CD14-positive monocyte (primary cell): Measurements from ENCODE around the gene EDC3. TPM values are rescaled to one million over a fixed set of nuclear protein-coding genes. Genes with fewer than 3 reads are reported as not detected.

Source experiments
- DNase-seq, 3 donors: peaks; one replicate each; pipeline ENCODE4 v3.0.0-alpha.2; 2011 to 2022
- H2AFZ ChIP-seq: 2 replicates; pipeline ENCODE4 v1.6.0; 2012; ENCODE audit warnings: mild to moderate bottlenecking, low read depth, low read length, inconsistent platforms; ENCODE audit not compliant: insufficient read depth, poor library complexity, severe bottlenecking
- H3K27ac ChIP-seq, 2 donors: 1 replicate in 1 of 2; 2 replicates in 1 of 2; pipeline ENCODE4 v1.5.1; 2012 to 2013; ENCODE audit warnings: low read length in 2 of 2, control low read depth in 1 of 2, inconsistent platforms in 1 of 2, low read depth in 1 of 2, mild to moderate bottlenecking in 1 of 2
- H3K27me3 ChIP-seq, 2 donors: one replicate each; pipeline versions ENCODE4 v1.6.0 to v1.6.1; 2011 to 2013; ENCODE audit warnings: low read length in 2 of 2; ENCODE audit not compliant: control insufficient read depth in 2 of 2, insufficient read depth in 2 of 2
- H3K36me3 ChIP-seq, 2 donors: replicated peaks in 1 of 2; 1 replicate in 1 of 2; 2 replicates in 1 of 2; pipeline versions ENCODE4 v1.5.1 to v1.6.1; 2012 to 2013; ENCODE audit warnings: low read length in 2 of 2, control low read depth in 1 of 2, inconsistent platforms in 1 of 2, mild to moderate bottlenecking in 1 of 2; ENCODE audit not compliant: insufficient read depth in 2 of 2, control insufficient read depth in 1 of 2
- H3K4me1 ChIP-seq, 2 donors: 1 replicate in 1 of 2; 2 replicates in 1 of 2; pipeline versions ENCODE4 v1.5.1 to v1.6.1; 2012 to 2013; ENCODE audit warnings: low read length in 2 of 2, control low read depth in 1 of 2, inconsistent platforms in 1 of 2, mild to moderate bottlenecking in 1 of 2, moderate library complexity in 1 of 2; ENCODE audit not compliant: insufficient read depth in 2 of 2, control insufficient read depth in 1 of 2
- H3K4me2 ChIP-seq: replicated peaks from 2 replicates; pipeline ENCODE3; 2012; ENCODE audit warnings: low read length, moderate library complexity, mild to moderate bottlenecking; ENCODE audit not compliant: poor library complexity, severe bottlenecking; ENCODE audit errors: extremely low read depth
- H3K4me3 ChIP-seq, 3 experiments: fragments of 200-600 bp in 1 of 3; sonication (generic) in 1 of 3; replicated peaks in 1 of 3; 1 replicate in 2 of 3; 2 replicates in 1 of 3; pipeline ENCODE4 v1.5.1; 2011 to 2013; ENCODE audit warnings: low read length in 3 of 3, mild to moderate bottlenecking in 3 of 3, control low read depth in 2 of 3, low read depth in 2 of 3, inconsistent platforms in 1 of 3, moderate library complexity in 1 of 3
- H3K79me2 ChIP-seq: 2 replicates; pipeline ENCODE4 v1.6.0; 2012; ENCODE audit warnings: mild to moderate bottlenecking, control low read depth, inconsistent platforms, low read length, moderate library complexity; ENCODE audit not compliant: insufficient read depth
- H3K9ac ChIP-seq: 2 replicates; pipeline ENCODE4 v1.6.0; 2017; ENCODE audit warnings: low read length, mild to moderate bottlenecking; ENCODE audit not compliant: insufficient read depth, poor library complexity, severe bottlenecking
- H3K9me3 ChIP-seq, 2 donors: replicated peaks in 1 of 2; 1 replicate in 1 of 2; 2 replicates in 1 of 2; pipeline versions ENCODE4 v1.5.1 to v1.6.1; 2012 to 2013; ENCODE audit warnings: low read length in 2 of 2, control low read depth in 1 of 2; ENCODE audit not compliant: control insufficient read depth in 1 of 2, insufficient read depth in 1 of 2
- H4K20me1 ChIP-seq: 2 replicates; pipeline ENCODE4 v1.6.0; 2012; ENCODE audit warnings: mild to moderate bottlenecking, low read length, control low read depth, moderate library complexity; ENCODE audit not compliant: insufficient read depth
- H3K27ac Mint-ChIP-seq, 7 donors: one replicate each; pipeline ENCODE4 v1.8.0; 2020; ENCODE audit warnings: mild to moderate bottlenecking in 7 of 7, mixed read lengths in 7 of 7, moderate library complexity in 6 of 7, inconsistent platforms in 2 of 7
- H3K27me3 Mint-ChIP-seq, 3 donors: one replicate each; pipeline ENCODE4 v1.8.0; 2021 to 2022; ENCODE audit warnings: low read depth in 3 of 3, mild to moderate bottlenecking in 3 of 3, mixed read lengths in 3 of 3, moderate library complexity in 3 of 3, inconsistent platforms in 1 of 3
- H3K36me3 Mint-ChIP-seq, 2 donors: one replicate each; pipeline ENCODE4 v1.8.0; 2020; ENCODE audit warnings: mixed read lengths in 2 of 2, inconsistent platforms in 1 of 2, mild to moderate bottlenecking in 1 of 2
- H3K4me1 Mint-ChIP-seq: one replicate; pipeline ENCODE4 v1.8.0; 2020; ENCODE audit warnings: mild to moderate bottlenecking, mixed read lengths
- H3K4me3 Mint-ChIP-seq, 2 donors: one replicate each; pipeline ENCODE4 v1.8.0; 2020; ENCODE audit warnings: mild to moderate bottlenecking in 2 of 2, mixed read lengths in 2 of 2, moderate library complexity in 1 of 2
- H3K9me3 Mint-ChIP-seq, 7 donors: one replicate each; pipeline ENCODE4 v1.8.0; 2020 to 2022; ENCODE audit warnings: mixed read lengths in 7 of 7, mild to moderate bottlenecking in 6 of 7, moderate library complexity in 6 of 7, inconsistent platforms in 2 of 7
- CTCF ChIP-seq: fragments of 200-600 bp; IDR thresholded peaks from one replicate; pipeline ENCODE4 v1.8.0; 2022; ENCODE audit warnings: antibody characterized with exemption, mild to moderate bottlenecking
- WGBS: methylation state at CpG from one replicate; pipeline ENCODE4 v1.1.5; 2013; ENCODE audit warnings: missing lambda C conversion rate; ENCODE audit not compliant: insufficient coverage; 5-methylcytosine and 5-hydroxymethylcytosine counted together
- intact Hi-C, 2 donors: fragments of 100-400 bp; cut with micrococcal nuclease; formaldehyde crosslinking; loops; one replicate each; pipeline versions ENCODE4 v1.15.0 to v1.15.1; 2023
- polyA plus RNA-seq, 3 donors: library from polyadenylated mRNA; depleted of rRNA in 1 of 3; unstranded in 2 of 3; stranded (reverse) in 1 of 3; fragments of 300-500 nt in 2 of 3; fragments of >200 nt in 1 of 3; fragmentation: Illumina TruSeq in 2 of 3; gene quantifications; 1 replicate in 2 of 3; 2 replicates in 1 of 3; pipeline ENCODE4 v1.2.3, GENCODE V29; 2012 to 2021

Gene EDC3
- polyA plus RNA-seq, 3 donors: 10.0 to 14.9 (median 10.5) TPM

DNA sequence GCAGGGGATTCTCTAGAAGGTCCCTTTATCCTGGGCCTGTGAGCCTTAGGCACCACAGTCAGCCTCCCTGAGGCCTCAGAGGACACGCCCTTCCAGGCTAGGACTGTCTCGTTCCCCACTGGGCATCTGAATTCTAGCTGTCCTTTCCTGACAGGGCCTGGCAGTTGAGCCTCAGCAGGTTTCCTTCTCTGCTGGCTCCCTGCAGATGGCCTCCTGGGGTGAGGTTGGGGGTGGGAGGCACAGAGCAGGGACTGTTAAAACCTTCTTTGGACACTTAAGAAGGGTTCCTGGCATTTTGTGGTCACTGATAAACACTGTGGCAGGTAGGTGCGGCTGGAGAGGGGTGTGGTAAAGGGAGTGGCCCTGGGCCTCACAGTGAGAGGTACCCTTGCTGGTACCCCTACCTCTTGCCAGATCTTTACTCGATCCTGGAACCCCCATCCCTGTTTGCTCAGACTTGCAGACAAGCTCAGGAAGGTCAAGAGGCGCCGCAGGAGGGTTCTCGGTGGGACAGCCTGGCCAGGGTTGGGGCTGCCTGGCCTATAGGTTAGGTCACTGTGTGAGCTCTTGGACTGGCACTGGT, 71.7 kb downstream of the EDC3 start:
- intact Hi-C loops: no loop called here
- Mint-ChIP-seq H3K4me1 (peaks cover 9% of the 10 kb centered on the region), H3K27ac (peak overlapping the region in 1 of 7 donors; percentile 82), H3K4me3 (no peak overlapping the region), H3K9me3 (peaks cover 0 to 1% (median 0%) of the 10 kb centered on the region in 7 donors), H3K36me3 (peaks cover 95 to 100% of the 10 kb centered on the region in 2 donors), H3K27me3 (peaks cover 0 to 4% (median 0%) of the 10 kb centered on the region in 3 donors)
- TF ChIP-seq CTCF: no peak
- Histone ChIP-seq H2AFZ (no peak overlapping the region), H4K20me1 (peaks cover 100% of the 10 kb centered on the region), H3K79me2 (peaks cover 47% of the 10 kb centered on the region), H3K4me2 (no peak overlapping the region), H3K27me3 (no peaks in the 10 kb centered on the region), H3K9me3 (no peaks in the 10 kb centered on the region), H3K4me3 (no peak overlapping the region), H3K36me3 (peaks cover 100% of the 10 kb centered on the region in 2 donors), H3K9ac (no peak overlapping the region), H3K4me1 (no peaks in the 10 kb centered on the region), H3K27ac (no peak overlapping the region)
- WGBS: 83% methylated on average over 2 of the region's 7 CpGs
- DNase-seq: no peak

- H3K4me1 ChIP-seq: peaks cover 0 to 2% of the 10 kb centered on the region in 2 donors
- H3K27me3 ChIP-seq: no peaks in the 10 kb centered on the region
- H3K27ac ChIP-seq: no peak overlapping the region
- WGBS: 100% methylated on average over 1 of the region's 3 CpGs
- peaks cover 60% of the 10 kb centered on the region for H3K79me2 ChIP-seq
- no peak overlapping the region for H2AFZ ChIP-seq
- intact Hi-C loops: no loop called here
- Mint-ChIP-seq H3K4me3 (no peak overlapping the region), H3K4me1 (peaks cover 14% of the 10 kb centered on the region), H3K9me3 (peaks cover 0 to 1% (median 0%) of the 10 kb centered on the region in 7 donors), H3K27me3 (peaks cover 0 to 4% (median 2%) of the 10 kb centered on the region in 3 donors), H3K36me3 (peaks cover 88 to 93% of the 10 kb centered on the region in 2 donors), H3K27ac (peak overlapping the region in 1 of 7 donors; percentile 36)
- peaks cover 93 to 100% of the 10 kb centered on the region in 2 donors for H3K36me3 ChIP-seq
- H3K4me3 ChIP-seq: no peak overlapping the region
- DNase-seq: no peak
- H3K9ac ChIP-seq: no peak overlapping the region
- H4K20me1 ChIP-seq: peaks cover 100% of the 10 kb centered on the region
- H3K9me3 ChIP-seq: no peaks in the 10 kb centered on the region
- no peak for TF ChIP-seq CTCF
- H3K4me2 ChIP-seq: no peak overlapping the region
Measured at GRCh38 chr15:74622758-74623157, 73.1 kb downstream of the EDC3 start.
